ENCODE data around the gene MTF1. TPM values are rescaled to one million over a fixed set of nuclear protein-coding genes. Genes with fewer than 3 reads are reported as not detected.

MTF1 gene
- total RNA-seq, 1 donor from 2014 or later: 10.6 TPM

GRCh38 chr1:37808369-37809319 lies 50.7 kb downstream of the MTF1 start:
- no peak for TF ChIP-seq CTCF (IDR thresholded peaks at IDR 0.05)
- DNase-seq (ENCODE audit: low spot score in 2 of 2): peak in 1 of 2 donors; percentile 77
- Histone ChIP-seq H3K9me3 (no peaks in the 10 kb centered on the region), H3K36me3 (peaks cover 25 to 27% of the 10 kb centered on the region in 2 donors), H3K27ac (peak overlapping the region; percentile 98 to 99), H3K4me3 (peak overlapping the region; percentile 90 to 92), H3K27me3 (no peaks in the 10 kb centered on the region), H3K4me1 (peaks cover 6 to 15% of the 10 kb centered on the region in 2 donors)
- intact Hi-C loops (cut with DNase I): loop anchor here (1.0 to 5.0 kb wide), 6 partner anchors 51 to 330 kb away; partner anchors contain the start of genes CDCA8, GNL2, INPP5B and MTF1

GRCh38 chr1:37807555-37808368 lies 51.6 kb downstream of the MTF1 start, which contains the start of the genes C1orf122 and YRDC:
C1orf122 (plus strand) TSS chr1:37807790; CDS start chr1:37808405, 615 bp downstream.
YRDC (minus strand) TSS chr1:37808208; CDS start chr1:37808180, 28 bp downstream.
- intact Hi-C loops (cut with DNase I): loop anchor here (1.0 to 5.0 kb wide), 6 partner anchors 52 to 331 kb away; partner anchors contain the start of genes CDCA8, GNL2, INPP5B and MTF1
- H3K36me3 ChIP-seq: peaks cover 34 to 36% of the 10 kb centered on the region in 2 donors

DNA sequence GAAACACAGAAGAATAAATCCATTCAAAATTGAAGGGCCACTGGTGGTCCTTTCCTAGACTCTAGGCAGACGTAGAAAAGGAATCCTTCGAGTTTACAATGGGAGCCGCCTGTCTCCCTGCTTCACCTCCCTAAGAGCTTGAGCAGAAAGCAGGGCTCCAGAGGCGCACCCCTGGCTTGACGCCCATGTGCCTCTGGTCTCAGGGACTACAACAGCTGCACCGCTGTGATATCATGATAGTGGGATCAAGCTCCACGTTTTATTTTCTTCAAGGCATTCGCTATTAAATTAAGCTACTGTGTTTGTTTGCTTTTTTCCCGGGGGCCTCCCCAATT lies 52.2 kb downstream of the MTF1 start:
- intact Hi-C loops (cut with DNase I): loop anchor here (5.0 kb wide), 2 partner anchors 190 to 210 kb away; partner anchors contain the start of gene GNL2
- no peak for TF ChIP-seq CTCF (IDR thresholded peaks at IDR 0.05)
- H3K27me3 ChIP-seq: no peaks in the 10 kb centered on the region
- H3K9me3 ChIP-seq: no peaks in the 10 kb centered on the region
- peak overlapping the region; percentile 90 to 92 for H3K4me3 ChIP-seq
- peaks cover 6 to 15% of the 10 kb centered on the region in 2 donors for H3K4me1 ChIP-seq
- no peak for DNase-seq (ENCODE audit: low spot score in 2 of 2)
- H3K27ac ChIP-seq: peak overlapping the region; percentile 98 to 99
- H3K36me3 ChIP-seq: peaks cover 39 to 42% of the 10 kb centered on the region in 2 donors

More at GRCh38 chr1:37807555-37808368, 51.6 kb downstream of the MTF1 start, which contains the start of the genes C1orf122 and YRDC:
- H3K9me3 ChIP-seq: no peaks in the 10 kb centered on the region
- peak within 1 kb of the TSS; percentile 98 to 99 for H3K27ac ChIP-seq
- no peak for TF ChIP-seq CTCF (IDR thresholded peaks at IDR 0.05)
- DNase-seq (ENCODE audit: low spot score in 2 of 2): peak; percentile 65 to 97
- peaks cover 6 to 15% of the 10 kb centered on the region in 2 donors for H3K4me1 ChIP-seq
- no peaks in the 10 kb centered on the region for H3K27me3 ChIP-seq
- H3K4me3 ChIP-seq: peak within 1 kb of the TSS; percentile 90 to 92

DNA sequence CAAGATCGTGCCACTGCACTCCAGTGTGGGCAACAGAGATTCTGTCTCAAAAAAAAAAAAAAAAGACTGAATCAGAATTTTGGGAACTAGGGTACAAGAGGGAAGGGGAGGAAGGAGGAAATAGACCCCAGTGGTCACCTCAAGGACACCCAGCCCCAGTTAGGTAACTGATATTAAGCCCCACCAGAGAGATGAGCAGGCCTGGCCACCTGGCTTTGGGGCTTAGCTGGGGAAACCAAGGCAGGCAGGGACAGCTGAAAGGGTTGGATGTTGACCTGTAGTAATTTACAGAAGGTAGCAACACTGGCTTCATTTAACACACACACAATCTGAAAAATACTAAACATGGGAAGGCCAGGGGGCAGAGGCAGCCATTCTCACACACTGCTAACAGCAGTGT lies 57.0 kb downstream of the MTF1 start:
- Histone ChIP-seq H3K4me1 (peaks cover 6 to 8% of the 10 kb centered on the region in 2 donors), H3K27me3 (no peaks in the 10 kb centered on the region), H3K27ac (no peak overlapping the region), H3K4me3 (no peak overlapping the region), H3K9me3 (no peaks in the 10 kb centered on the region), H3K36me3 (peaks cover 54 to 62% of the 10 kb centered on the region in 2 donors)
- no peak for TF ChIP-seq CTCF (IDR thresholded peaks at IDR 0.05)
- DNase-seq (ENCODE audit: low spot score in 2 of 2): no peak
- intact Hi-C loops (cut with DNase I): no loop called here

- Histone ChIP-seq H3K9me3 (no peaks in the 10 kb centered on the region), H3K27ac (no peak overlapping the region), H3K27me3 (no peaks in the 10 kb centered on the region), H3K4me3 (no peak overlapping the region), H3K4me1 (peaks cover 10 to 14% of the 10 kb centered on the region in 2 donors), H3K36me3 (peaks cover 21 to 27% of the 10 kb centered on the region in 2 donors)
- DNase-seq (ENCODE audit: low spot score in 2 of 2): no peak
- intact Hi-C loops (cut with DNase I): no loop called here
- TF ChIP-seq CTCF (IDR thresholded peaks at IDR 0.05): no peak
Measured at GRCh38 chr1:37797750-37798345, 61.5 kb downstream of the MTF1 start.
